ENCODE results near the gene ZDHHC14.

The ZDHHC14 gene

DNA sequence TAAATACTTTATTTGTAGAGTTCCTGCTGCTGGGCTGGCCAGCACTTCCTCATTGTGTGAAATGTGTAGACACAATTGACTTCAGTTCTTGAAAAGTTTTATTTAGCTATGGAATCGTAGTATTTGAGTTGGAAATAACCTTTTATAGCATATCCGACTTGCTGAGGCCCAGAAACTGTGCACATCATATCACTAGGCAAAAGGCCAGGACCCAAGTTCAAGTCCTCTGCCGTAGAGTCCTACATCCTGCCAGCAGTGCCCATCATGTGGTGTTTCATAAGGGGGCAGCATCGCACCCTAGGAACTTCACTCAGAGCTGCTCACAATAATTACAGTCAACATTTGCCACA lies 234.4 kb downstream of the ZDHHC14 start:
- no peak for ATAC-seq
- H3K4me1 Mint-ChIP-seq, result peaks cover 13% of the 10 kb centered on the region
- H3K27ac Mint-ChIP-seq, result no peak overlapping the region
- no peak for DNase-seq (ENCODE audit: low spot score in 2 of 2)
- H3K36me3 Mint-ChIP-seq, result no peaks in the 10 kb centered on the region
- H3K4me3 Mint-ChIP-seq, result no peak overlapping the region
- H3K9me3 Mint-ChIP-seq, result no peaks in the 10 kb centered on the region

DNA sequence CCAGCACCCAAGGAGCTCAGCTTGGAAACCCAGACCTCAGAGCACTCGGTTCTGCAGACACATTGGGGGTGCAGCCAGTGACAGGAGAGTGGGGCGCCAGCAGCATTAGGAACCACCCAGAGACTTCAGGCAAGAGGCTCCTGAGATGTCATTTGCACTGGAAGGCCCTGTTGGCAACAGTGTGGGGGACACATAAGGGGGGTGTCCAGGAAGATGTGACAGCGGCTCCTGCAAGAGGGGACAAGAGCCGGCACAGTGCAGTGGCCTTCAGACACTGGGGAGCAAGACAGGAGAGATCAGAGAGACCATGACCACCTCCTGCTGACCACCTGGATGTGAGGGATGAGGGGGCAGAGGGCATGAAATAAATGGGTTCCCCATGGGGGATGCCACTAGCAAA lies 235.0 kb downstream of the ZDHHC14 start:
- H3K4me3 Mint-ChIP-seq, result no peak overlapping the region
- peaks cover 13% of the 10 kb centered on the region for H3K4me1 Mint-ChIP-seq
- no peaks in the 10 kb centered on the region for H3K9me3 Mint-ChIP-seq
- ATAC-seq, result no peak
- H3K27ac Mint-ChIP-seq, result no peak overlapping the region
- H3K36me3 Mint-ChIP-seq, result no peaks in the 10 kb centered on the region
- DNase-seq (ENCODE audit: low spot score in 2 of 2), result no peak

DNA sequence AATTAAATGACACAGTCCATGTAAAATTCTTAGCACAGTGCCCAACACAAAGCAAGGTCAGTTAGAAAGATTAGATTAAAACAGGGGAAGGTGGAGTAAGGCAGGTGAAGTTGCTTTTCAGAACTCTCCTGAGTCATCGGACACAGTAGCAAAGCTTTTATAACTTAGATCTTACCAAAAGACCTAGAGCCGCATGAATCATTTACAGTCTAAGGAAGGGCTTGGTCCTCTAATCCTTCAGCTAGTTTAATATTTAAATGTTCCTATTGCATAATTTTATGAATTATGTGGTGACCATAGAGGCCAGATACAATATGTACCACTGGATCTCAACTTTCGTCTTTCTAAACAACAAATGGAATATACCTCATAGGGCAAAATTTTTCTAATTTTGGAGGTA lies 240.0 kb downstream of the ZDHHC14 start:
- H3K4me1 Mint-ChIP-seq, result peaks cover 5% of the 10 kb centered on the region
- no peak overlapping the region for H3K27ac Mint-ChIP-seq
- ATAC-seq (no peak), DNase-seq (ENCODE audit: low spot score in 2 of 2) (no peak)
- peaks cover 5% of the 10 kb centered on the region for H3K9me3 Mint-ChIP-seq
- no peaks in the 10 kb centered on the region for H3K36me3 Mint-ChIP-seq
- no peak overlapping the region for H3K4me3 Mint-ChIP-seq

- Mint-ChIP-seq H3K4me3 (no peak overlapping the region), H3K4me1 (peaks cover 5% of the 10 kb centered on the region), H3K36me3 (no peaks in the 10 kb centered on the region), H3K27ac (no peak overlapping the region), H3K9me3 (peaks cover 5% of the 10 kb centered on the region)
- ATAC-seq (no peak), DNase-seq (ENCODE audit: low spot score in 2 of 2) (no peak)
Measured at GRCh38 chr6:157621406-157621805, 240.4 kb downstream of the ZDHHC14 start.

- H3K4me3 Mint-ChIP-seq, result no peak overlapping the region
- H3K27ac Mint-ChIP-seq, result no peak overlapping the region
- peaks cover 5% of the 10 kb centered on the region for H3K9me3 Mint-ChIP-seq
- ATAC-seq (no peak), DNase-seq (ENCODE audit: low spot score in 2 of 2) (no peak)
- peaks cover 5% of the 10 kb centered on the region for H3K4me1 Mint-ChIP-seq
- no peaks in the 10 kb centered on the region for H3K36me3 Mint-ChIP-seq
Measured at GRCh38 chr6:157622427-157622826, 241.4 kb downstream of the ZDHHC14 start.

DNA sequence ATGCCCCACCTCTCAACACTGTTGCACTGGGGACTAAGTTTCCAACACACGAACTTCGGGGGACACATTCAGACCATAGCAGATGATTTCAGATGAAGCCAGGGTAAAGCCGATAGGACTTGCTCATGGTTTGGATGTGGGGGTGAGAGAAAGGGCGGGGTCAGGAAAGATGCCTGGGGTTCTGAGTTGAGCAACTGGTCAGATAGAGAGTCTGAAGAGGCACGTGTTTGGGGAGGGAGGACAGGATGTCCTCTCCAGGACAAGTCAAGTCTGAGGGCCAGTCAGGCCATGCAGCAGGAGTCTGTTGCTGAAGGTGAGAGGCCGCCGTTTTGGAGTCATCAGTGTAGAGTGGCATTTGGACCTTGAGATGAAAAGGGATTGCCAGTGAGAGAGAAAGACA lies 244.1 kb downstream of the ZDHHC14 start:
- Mint-ChIP-seq H3K9me3 (peaks cover 5% of the 10 kb centered on the region), H3K27ac (peak overlapping the region; percentile 3), H3K4me1 (peaks cover 5% of the 10 kb centered on the region), H3K36me3 (no peaks in the 10 kb centered on the region), H3K4me3 (no peak overlapping the region)
- DNase-seq (ENCODE audit: low spot score in 2 of 2) (no peak), ATAC-seq (no peak)

- no peak overlapping the region for H3K4me3 Mint-ChIP-seq
- no peak overlapping the region for H3K27ac Mint-ChIP-seq
- DNase-seq (ENCODE audit: low spot score in 2 of 2) (no peak), ATAC-seq (no peak)
- H3K9me3 Mint-ChIP-seq, result peaks cover 5% of the 10 kb centered on the region
- peaks cover 5% of the 10 kb centered on the region for H3K4me1 Mint-ChIP-seq
- H3K36me3 Mint-ChIP-seq, result no peaks in the 10 kb centered on the region
Measured at GRCh38 chr6:157625764-157626163, 244.8 kb downstream of the ZDHHC14 start.

GRCh38 chr6:157627195-157627966 lies 246.4 kb downstream of the ZDHHC14 start:
- Mint-ChIP-seq H3K4me1 (peaks cover 5% of the 10 kb centered on the region), H3K36me3 (no peaks in the 10 kb centered on the region), H3K27ac (no peak overlapping the region), H3K9me3 (peaks cover 5% of the 10 kb centered on the region), H3K4me3 (no peak overlapping the region)
- no peak for DNase-seq (ENCODE audit: low spot score in 2 of 2)
- no peak for ATAC-seq

DNA sequence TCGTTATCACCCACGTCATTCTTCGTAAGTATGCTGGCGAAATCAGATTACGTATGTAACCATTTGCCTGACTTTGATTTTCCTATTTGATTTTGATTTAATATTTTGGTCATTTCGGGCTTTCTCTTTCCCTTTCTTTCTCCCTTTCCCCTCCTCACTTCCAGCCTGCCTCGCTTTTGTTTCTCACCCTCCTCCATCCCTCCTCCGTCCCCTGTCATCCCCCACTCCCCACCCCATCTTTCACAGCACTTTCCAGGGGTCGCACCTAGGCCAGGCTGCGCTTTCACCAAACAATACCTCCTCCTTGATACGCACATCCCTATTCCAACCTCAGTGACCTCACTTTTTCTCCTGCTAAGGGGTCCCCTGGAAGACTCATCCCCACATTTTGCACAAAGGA lies 247.5 kb downstream of the ZDHHC14 start:
- Mint-ChIP-seq H3K9me3 (no peaks in the 10 kb centered on the region), H3K36me3 (peaks cover 5% of the 10 kb centered on the region), H3K4me3 (no peak overlapping the region), H3K4me1 (peaks cover 5% of the 10 kb centered on the region), H3K27ac (no peak overlapping the region)
- DNase-seq (ENCODE audit: low spot score in 2 of 2), result no peak
- ATAC-seq, result no peak

DNA sequence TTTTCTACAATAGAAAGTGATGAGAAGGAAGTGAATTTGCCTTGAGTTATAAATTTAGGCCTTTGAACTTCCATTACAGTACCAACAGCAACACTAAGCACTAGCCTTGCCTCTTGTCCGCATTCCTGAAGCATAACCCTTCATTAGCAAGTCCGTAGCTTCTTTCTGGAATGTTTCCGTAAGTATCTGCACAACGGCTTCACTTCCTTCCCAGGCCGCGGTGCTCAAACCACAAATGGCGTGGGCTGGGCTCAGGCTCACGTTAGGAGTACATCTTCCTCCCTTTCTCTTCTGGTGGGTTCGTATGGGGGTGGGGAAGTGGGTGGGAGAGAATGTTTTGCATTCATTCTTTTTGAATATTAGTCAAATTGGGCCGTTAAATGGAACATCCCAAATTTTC lies 248.2 kb downstream of the ZDHHC14 start:
- H3K9me3 Mint-ChIP-seq, result no peaks in the 10 kb centered on the region
- peaks cover 5% of the 10 kb centered on the region for H3K36me3 Mint-ChIP-seq
- ATAC-seq (no peak), DNase-seq (ENCODE audit: low spot score in 2 of 2) (no peak)
- H3K4me1 Mint-ChIP-seq, result peaks cover 5% of the 10 kb centered on the region
- no peak overlapping the region for H3K27ac Mint-ChIP-seq
- H3K4me3 Mint-ChIP-seq, result no peak overlapping the region

DNA sequence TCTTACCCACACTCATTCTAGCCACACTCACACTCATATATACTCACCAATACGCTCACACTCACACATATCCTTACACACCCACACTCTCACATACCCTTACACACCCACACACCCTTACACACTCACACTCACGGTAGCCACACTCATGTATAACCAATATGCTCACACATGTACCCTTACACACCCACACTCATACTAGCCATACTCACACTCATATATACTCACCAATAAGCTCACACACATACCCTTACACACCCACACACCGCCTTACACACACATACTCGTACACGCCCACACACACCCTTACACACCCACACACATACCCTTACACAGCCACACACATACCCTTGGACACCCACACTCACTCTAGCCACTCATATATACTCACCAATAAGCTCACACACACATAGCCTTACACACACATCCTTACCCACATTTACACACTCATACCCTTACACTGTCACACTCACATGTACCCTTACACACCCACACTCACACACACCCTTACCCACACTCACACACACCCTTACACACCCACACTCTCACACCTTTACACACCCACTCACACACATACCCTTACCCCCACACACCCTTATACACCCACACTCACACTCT lies 249.6 kb downstream of the ZDHHC14 start:
- H3K36me3 Mint-ChIP-seq, result peaks cover 5% of the 10 kb centered on the region
- H3K9me3 Mint-ChIP-seq, result no peaks in the 10 kb centered on the region
- H3K27ac Mint-ChIP-seq, result no peak overlapping the region
- ATAC-seq (no peak), DNase-seq (ENCODE audit: low spot score in 2 of 2) (no peak)
- H3K4me3 Mint-ChIP-seq, result no peak overlapping the region
- H3K4me1 Mint-ChIP-seq, result no peaks in the 10 kb centered on the region

- Mint-ChIP-seq H3K4me3 (no peak overlapping the region), H3K27ac (no peak overlapping the region), H3K36me3 (peaks cover 5% of the 10 kb centered on the region), H3K4me1 (no peaks in the 10 kb centered on the region), H3K9me3 (no peaks in the 10 kb centered on the region)
- ATAC-seq (no peak), DNase-seq (ENCODE audit: low spot score in 2 of 2) (no peak)
Measured at GRCh38 chr6:157631412-157631811, 250.4 kb downstream of the ZDHHC14 start.

DNA sequence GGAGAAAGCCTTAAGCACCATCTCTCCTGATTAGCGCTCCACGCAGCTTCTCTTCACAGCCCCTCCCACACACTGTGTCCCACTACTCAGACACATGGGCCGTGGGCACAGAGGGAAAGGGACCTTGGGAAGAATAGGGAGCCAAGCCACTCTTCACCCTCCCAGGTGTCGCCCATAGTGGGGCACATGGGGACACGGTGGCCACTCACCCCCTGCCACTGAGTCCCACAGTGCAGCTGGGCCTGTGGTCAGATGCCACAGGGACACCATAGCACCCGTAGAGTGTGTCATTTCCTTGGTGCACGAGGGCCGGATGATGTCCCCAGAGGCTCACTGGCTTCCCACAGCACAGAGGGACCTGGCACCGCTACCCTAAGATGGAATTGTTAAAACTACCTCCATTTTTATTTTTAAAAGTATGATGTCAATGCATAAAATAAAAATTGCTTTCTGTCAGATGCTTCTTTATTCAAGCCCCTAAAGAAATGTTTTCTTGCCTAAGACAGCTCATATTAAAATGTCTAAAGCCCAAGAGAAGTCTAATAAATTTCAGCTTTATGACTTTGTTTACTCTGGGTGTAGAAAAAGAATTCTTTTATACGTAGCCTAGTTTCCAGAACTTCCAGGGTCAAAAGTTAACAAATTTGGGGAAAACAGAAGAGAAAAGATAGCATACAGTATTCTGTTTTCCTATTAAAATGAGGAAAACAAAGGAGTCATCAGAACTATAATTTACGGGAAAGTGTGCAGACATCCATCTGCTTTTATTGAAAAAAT lies 251.0 kb downstream of the ZDHHC14 start:
- Mint-ChIP-seq H3K9me3 (no peaks in the 10 kb centered on the region), H3K27ac (no peak overlapping the region), H3K4me3 (no peak overlapping the region), H3K36me3 (peaks cover 5% of the 10 kb centered on the region), H3K4me1 (no peaks in the 10 kb centered on the region)
- DNase-seq (ENCODE audit: low spot score in 2 of 2), result no peak
- peak; percentile 16 for ATAC-seq

- Mint-ChIP-seq H3K4me3 (no peak overlapping the region), H3K36me3 (peaks cover 5% of the 10 kb centered on the region), H3K27ac (no peak overlapping the region), H3K4me1 (no peaks in the 10 kb centered on the region), H3K9me3 (no peaks in the 10 kb centered on the region)
- DNase-seq (ENCODE audit: low spot score in 2 of 2) (no peak), ATAC-seq (no peak)
Measured at GRCh38 chr6:157632821-157633220, 251.8 kb downstream of the ZDHHC14 start.

- Mint-ChIP-seq H3K27ac (no peak overlapping the region), H3K36me3 (peaks cover 5% of the 10 kb centered on the region), H3K9me3 (no peaks in the 10 kb centered on the region), H3K4me1 (no peaks in the 10 kb centered on the region), H3K4me3 (no peak overlapping the region)
- no peak for DNase-seq (ENCODE audit: low spot score in 2 of 2)
- no peak for ATAC-seq
Measured at GRCh38 chr6:157634546-157634945, 253.6 kb downstream of the ZDHHC14 start.
